A172 (cell line): ENCODE results near the gene ARHGAP25. TPM values are rescaled to one million over a fixed set of nuclear protein-coding genes. Genes with fewer than 3 reads are reported as not detected.

ENCODE experiments used
- DNase-seq: peaks from one replicate; pipeline ENCODE4 v3.0.0-alpha.2; 2015; ENCODE audit warnings: low spot score
- total RNA-seq: library from RNA; depleted of rRNA; stranded (reverse); fragments of >200 nt; shearing (Covaris generic); gene quantifications from 2 replicates; pipeline ENCODE4 v1.2.3, GENCODE V29; 2014

ARHGAP25 gene
- total RNA-seq, 1 experiment from 2014 or later: not detected

DNA sequence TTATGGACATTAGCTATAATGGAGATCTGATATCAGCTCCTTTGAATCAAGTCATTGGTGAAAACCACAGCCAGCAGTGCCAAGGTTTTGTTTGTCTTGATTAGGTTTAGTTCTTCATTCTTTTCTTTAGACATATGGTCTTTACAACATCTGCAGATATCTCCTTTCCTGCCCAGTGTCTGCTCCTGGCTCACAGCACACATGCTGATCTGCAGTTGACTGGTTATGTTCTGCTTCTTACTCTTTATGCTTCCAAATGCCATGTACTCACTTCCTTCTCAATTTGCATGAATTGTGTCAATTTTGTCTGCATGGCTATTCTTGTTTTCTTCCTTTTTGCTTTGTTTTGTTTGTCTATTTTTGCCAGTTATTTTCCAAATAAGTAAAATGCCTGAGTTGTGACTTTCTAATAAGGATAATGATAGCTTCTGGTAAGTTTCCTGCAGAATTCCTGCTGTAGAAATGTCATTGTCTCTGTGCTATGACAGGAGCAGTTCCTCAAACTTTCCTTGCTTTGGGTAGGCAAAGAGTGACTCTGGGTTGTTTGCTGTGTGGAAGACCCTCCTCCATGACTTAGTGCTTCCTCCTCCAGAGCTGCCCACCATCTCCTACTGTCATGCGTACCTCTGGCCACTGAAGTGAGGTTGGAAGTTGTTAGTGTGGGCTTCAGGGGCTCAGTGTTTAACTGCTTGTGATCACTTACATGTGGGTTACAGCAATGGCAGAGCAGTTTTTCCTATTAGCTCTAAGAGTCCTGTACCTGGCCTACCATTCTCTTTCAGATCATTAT lies 8.2 kb downstream of the ARHGAP25 start:
- DNase-seq: no peak

DNA sequence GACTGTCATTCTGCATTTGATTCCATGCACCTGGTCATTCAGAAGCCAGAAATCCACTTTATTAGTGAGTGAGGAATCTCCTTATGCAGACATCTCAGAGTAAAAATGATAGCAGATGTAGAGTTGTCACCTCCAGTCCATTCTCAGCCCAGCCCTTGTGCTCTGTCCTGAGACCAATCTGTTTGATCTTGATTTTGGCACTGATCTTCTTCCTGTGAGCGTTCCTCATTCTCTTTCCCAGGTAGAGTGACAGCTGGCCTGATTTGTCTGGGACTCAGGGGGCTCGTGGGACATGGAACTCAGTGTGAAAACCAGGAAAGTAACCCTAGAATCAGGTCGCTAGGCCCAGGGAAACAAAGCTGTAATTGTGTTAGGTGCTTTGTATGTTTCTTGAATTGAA lies 8.9 kb downstream of the ARHGAP25 start:
- no peak for DNase-seq

DNA sequence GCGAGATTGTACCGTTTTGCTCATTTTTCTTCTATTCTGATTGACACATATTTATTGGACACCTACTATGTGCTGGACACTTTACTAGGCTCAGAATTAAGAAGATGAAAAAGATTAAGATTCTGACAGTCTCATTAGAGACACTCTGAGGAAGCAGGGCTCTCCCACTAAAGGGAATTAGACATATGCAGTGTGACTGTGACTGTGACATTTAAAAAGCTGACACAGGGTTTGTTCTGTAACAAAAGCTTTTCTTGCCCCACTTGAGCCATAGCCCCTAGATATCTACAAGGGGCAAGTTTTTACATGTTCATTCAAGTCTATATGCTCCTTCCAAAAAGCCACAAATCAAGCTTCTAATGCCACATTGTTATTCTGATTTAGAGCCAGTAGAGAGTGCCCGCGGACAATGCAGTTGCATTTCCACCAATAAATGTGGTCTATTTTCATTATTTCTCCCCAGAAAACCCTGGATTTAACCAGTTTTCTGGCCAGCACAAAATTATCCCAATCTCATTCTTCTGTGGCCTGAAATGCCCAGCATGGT lies 9.8 kb downstream of the ARHGAP25 start:
- DNase-seq: no peak

DNA sequence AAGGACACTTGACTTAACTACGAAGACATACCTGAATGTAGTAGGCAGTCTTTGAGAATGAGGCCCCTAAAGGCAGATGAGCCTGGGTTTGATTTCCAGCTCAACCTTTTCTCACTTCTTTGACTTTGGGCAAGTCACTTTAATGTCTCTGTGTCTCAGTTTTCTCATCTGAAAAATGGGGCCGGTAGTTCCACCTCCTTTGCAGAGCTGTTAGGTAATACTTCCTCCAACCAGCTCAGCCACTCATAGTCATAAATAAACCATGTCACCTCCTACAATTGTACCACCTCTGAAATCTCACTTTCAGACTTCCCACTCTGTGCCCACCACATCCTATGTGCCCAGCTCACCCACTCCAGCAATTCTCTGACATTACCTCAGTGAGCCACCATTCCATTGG lies 10.4 kb downstream of the ARHGAP25 start:
- DNase-seq: no peak

DNA sequence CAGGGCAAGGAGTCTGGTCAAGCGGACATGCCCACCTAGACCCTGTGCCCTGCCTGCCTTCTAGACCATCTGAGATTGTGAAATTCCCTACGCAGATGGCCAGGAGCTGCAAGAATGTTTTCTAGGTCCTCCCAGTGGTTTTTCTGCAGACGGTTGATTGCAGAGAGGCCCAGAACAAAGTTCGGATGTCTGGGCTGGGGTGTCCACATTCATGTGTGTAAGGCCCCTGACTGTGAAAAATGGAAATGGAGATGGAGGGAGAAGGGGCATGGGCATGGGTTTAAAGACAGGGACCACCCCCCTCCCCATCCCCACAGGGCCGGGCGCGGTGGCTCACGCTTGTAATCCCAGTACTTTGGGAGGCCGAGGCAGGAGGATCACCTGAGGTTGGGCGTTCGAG lies 11.8 kb downstream of the ARHGAP25 start:
- DNase-seq: no peak

DNA sequence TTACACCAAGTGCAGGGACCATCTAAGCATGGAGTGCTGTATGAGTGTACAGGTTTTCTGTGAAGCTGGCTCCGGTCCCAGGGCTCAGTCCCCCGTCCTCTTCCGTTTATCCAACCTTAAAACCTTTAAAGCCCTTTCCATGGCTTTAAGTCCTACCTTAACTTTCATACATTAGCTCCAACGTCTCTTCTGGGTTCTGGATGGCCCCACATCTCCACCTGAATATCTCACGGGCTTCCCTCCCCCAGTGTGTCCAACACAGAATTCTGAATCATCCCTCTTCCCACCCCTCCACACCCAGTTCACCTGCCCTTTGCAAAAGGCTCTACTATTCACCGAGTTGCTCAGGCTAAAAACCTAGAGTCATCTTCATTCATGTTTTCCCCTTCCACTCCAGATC lies 12.8 kb downstream of the ARHGAP25 start:
- DNase-seq: no peak

GRCh38 chr2:68747900-68748299 lies 13.3 kb downstream of the ARHGAP25 start:
- DNase-seq: no peak

DNA sequence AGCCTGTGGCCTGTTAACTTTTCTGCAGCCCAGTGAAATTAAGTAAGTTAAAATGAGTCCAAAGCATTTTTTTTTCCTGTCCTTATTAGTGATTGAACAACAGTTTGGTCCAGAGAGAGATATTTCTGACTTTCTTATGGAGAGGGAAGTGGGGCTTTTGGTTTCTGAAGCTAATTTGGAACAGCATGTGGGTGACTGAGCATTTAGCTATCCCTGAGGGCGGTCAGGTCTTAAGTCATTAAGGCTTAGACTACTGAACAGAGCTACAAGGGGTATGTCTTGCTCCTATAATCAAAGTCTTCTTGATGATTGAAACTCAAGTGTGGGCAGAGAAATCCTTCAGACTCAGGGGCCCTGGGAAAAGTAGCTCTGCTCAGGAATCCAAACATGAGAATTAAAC lies 14.0 kb downstream of the ARHGAP25 start:
- no peak for DNase-seq

- DNase-seq: no peak
Observed at GRCh38 chr2:68749345-68749744, 14.7 kb downstream of the ARHGAP25 start.

DNA sequence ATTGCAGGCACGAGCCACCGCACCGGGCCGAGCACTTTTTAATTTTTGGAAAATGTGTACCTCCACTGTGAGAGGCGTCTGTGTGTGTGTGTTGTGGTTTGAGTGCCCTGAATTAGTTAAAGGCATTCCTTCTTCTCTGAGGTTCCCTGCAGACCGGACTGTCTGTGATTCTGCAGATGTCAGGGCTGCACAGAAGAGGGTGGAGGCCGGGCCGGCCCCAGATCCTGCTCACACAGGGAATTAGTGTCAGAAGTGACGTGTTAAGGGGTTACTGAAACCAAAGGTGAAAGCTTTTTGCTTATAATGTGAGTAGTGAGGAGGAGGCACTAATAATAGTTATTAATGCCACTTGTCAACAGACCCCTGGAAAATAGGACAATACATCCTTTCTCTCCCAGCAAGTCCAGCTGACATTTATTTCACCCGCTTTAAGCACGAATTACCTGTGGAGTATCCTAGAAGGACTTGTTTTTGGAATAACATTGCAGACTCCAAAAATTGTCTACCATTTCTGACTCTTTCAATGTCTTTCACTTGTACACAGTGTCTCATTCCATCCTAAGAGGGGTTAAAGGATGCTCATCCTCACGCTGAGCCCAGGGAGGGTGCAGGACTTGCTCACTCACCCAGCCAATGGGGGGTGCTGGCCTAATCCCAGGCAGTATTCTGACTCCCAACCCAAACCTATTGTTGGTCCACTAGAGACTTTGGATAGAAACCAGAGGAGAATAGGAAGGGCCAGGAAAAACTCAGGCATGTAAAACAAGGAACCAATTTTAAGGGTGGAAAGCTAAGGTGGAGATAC lies 16.2 kb downstream of the ARHGAP25 start:
- DNase-seq: no peak

- DNase-seq: peak; percentile 87
Observed at GRCh38 chr2:68751397-68752339, 17.1 kb downstream of the ARHGAP25 start.

- no peak for DNase-seq
Observed at GRCh38 chr2:68753318-68753717, 18.7 kb downstream of the ARHGAP25 start.

GRCh38 chr2:68755071-68755470 lies 20.5 kb downstream of the ARHGAP25 start:
- no peak for DNase-seq

GRCh38 chr2:68756178-68756577 lies 21.6 kb downstream of the ARHGAP25 start:
- no peak for DNase-seq

- no peak for DNase-seq
Observed at GRCh38 chr2:68757081-68757480, 22.5 kb downstream of the ARHGAP25 start.

DNA sequence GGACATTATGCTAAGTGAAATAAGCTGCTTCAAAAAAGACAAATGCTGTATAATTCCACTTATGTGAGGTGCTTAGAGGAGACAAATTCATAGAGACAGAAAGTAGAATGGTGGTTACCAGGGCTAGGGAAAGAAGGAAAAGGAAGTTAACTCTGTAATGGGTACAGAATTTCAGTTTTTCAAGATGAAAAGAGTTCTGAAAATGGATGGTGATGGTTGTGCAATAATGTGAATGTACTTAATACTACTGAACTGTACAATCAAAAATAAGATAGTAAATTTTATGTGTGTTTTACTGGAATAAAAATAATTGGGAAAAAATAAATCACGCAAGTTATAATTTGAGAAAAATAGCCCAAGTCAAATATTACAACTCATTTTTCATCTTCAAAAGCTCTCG lies 27.5 kb downstream of the ARHGAP25 start:
- DNase-seq: no peak

DNA sequence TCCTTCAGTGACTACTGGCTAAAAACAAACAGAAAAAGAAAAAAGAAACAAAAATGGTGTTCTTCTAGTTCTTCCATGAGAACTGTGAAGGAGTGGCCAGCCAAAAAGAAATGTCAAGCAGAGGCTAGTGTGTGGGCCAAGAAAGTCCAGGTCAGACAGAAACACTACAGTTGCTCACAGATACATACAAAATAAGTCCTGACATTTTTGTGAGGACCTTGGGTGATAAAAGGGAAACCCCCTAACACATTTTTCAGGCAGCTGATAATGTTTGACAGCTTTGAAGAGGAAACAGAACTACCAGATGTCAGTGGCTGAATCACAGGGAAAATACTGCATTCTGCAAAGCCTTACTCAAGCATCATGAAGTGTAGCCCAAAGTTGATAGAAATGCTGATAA lies 28.1 kb downstream of the ARHGAP25 start:
- DNase-seq: peak; percentile 42

DNA sequence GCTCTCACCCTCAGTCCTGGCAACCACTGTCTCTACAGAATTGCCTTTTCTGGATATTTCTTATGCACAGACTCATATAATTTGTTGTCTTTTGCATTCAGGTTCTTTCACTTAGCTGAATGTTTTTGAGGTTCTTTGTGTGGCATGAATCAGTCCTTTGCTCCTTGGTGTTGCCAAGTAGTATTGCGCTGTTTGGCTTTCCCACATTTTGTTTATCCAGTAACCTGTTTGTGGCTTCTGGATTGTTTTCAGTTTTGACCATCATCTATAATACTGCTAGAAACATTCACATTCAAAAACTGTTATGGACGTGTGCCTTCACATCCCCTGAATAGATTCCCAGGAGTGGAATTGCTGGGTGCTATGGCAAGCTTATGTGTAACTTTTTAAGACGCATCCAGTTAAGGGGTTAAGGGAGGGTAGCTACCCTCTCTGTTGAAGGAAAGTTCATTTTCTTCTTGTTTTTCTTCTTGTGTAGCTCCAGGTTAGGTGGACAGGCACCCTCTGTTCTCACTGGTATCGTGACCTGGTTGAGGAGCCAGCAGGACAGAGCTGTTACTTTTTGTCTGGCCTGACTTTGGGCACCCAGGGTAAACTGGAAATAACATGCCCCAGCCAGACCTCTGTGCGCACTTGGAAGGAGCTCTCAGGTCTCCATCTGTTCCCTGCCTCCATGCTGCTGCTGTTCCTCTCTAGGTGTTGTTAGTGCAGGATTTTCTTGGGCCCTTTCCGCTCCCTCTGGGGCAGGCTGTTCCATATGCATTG lies 29.6 kb downstream of the ARHGAP25 start:
- DNase-seq: no peak

DNA sequence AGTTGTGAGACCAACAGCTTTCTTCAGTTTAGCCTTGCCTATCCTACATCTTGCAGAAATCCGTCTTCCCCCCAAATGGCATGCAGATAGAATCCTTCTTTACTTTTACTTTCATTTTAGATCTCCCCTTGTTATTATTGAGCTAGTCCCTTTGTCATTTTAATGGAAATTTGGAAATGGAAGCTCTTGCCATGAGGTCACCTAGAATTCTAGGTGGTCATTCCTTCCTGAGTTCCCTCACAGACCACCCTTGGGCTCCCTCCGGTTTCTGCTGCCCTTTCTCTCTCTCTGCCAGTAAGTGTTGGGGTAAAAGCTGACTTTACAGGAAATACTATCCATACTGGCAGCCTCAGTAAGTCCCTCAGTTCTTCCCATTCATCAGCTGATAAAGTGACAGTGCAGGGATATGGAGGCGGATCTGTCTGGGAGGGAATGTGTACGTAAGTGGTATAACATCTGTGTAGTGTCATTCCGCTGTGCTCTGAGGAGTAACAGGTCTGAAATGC lies 30.2 kb downstream of the ARHGAP25 start:
- no peak for DNase-seq

DNA sequence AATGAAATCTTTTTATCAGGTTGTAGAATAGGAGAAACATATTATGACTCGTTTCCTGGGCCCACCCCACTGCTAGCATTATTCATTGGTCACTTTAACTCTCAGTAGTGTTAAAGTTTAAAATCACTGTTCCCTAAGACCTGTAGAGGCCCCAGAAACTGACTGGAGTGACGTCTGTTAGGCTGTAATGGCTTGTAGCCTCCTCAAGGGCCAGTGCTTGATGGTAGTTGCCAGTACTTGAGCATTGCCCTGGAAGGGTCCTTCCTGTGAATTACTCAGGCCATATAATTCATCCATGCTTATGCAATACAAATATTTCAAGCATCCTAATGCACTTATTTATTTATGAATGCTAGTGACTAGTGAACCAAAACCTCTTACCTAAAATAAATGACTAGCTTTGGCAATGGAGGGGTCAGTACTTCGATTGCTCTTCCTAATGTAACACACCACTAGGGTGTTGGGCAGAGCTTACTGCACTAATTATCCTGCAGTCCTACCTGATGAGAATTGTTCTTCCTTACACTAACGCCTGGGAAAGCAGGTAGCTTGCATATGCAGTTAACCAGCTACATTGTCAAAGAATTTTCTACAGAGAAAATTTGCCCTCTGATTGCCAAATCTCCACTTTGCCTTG lies 31.2 kb downstream of the ARHGAP25 start:
- DNase-seq: peak; percentile 37
